ENCODE results near the gene ZNF710. TPM values are rescaled to one million over a fixed set of nuclear protein-coding genes. Genes with fewer than 3 reads are reported as not detected.

Gene ZNF710
- total RNA-seq, 1 donor from 2014 or later: 26.9 TPM

GRCh38 chr15:90037511-90037860, 36.4 kb downstream of the ZNF710 start:
- Mint-ChIP-seq H3K27me3 (ENCODE audit: low read depth, unreplicated experiment) (no peaks in the 10 kb centered on the region), H3K27ac (ENCODE audit: unreplicated experiment) (peak overlapping the region; percentile 86), H3K4me1 (ENCODE audit: low read depth, unreplicated experiment) (peaks cover 48% of the 10 kb centered on the region), H3K36me3 (ENCODE audit: low read depth, unreplicated experiment) (peaks cover 3% of the 10 kb centered on the region), H3K4me3 (ENCODE audit: unreplicated experiment) (no peak overlapping the region), H3K9me3 (ENCODE audit: unreplicated experiment) (no peaks in the 10 kb centered on the region)
- no peaks in the 10 kb centered on the region for H3K27me3 ChIP-seq (ENCODE audit: insufficient read depth, low read length)
- H3K27ac ChIP-seq (ENCODE audit: low read depth, low read length): no peak overlapping the region
- H3K4me3 ChIP-seq (ENCODE audit: insufficient read depth, low read depth, low read length): no peak overlapping the region
- peak; percentile 58 for DNase-seq (ENCODE audit: low read depth)
- peaks cover 28% of the 10 kb centered on the region for H4K20me1 ChIP-seq (ENCODE audit: insufficient read depth, low read length)
- no peak for TF ChIP-seq CTCF (IDR thresholded peaks at IDR 0.05; ENCODE audit: insufficient read depth, low read depth, low read length)
- no peak for TF ChIP-seq EZH2 (IDR thresholded peaks at IDR 0.05; ENCODE audit: insufficient read depth, low read length)
- H3K9me3 ChIP-seq (ENCODE audit: insufficient read depth, low read depth, low read length): no peaks in the 10 kb centered on the region
- no peaks in the 10 kb centered on the region for H3K36me3 ChIP-seq (ENCODE audit: insufficient read depth, low read length)
- no peak overlapping the region for H3K9ac ChIP-seq (ENCODE audit: low read length)
- H2AFZ ChIP-seq (ENCODE audit: low read depth, low read length): no peak overlapping the region
- FAIRE-seq: no peak
- H3K4me1 ChIP-seq (ENCODE audit: insufficient read depth, low read length): peaks cover 40% of the 10 kb centered on the region
- H3K4me2 ChIP-seq (ENCODE audit: low read length): peak overlapping the region; percentile 61
- peaks cover 52% of the 10 kb centered on the region for H3K79me2 ChIP-seq (ENCODE audit: insufficient read depth, low read length)

- H3K36me3 ChIP-seq (ENCODE audit: insufficient read depth, low read length): no peaks in the 10 kb centered on the region
- Mint-ChIP-seq H3K4me1 (ENCODE audit: low read depth, unreplicated experiment) (peaks cover 48% of the 10 kb centered on the region), H3K36me3 (ENCODE audit: low read depth, unreplicated experiment) (peaks cover 3% of the 10 kb centered on the region), H3K27me3 (ENCODE audit: low read depth, unreplicated experiment) (no peaks in the 10 kb centered on the region), H3K9me3 (ENCODE audit: unreplicated experiment) (no peaks in the 10 kb centered on the region), H3K27ac (ENCODE audit: unreplicated experiment) (peak overlapping the region; percentile 86), H3K4me3 (ENCODE audit: unreplicated experiment) (no peak overlapping the region)
- H3K27me3 ChIP-seq (ENCODE audit: insufficient read depth, low read length): no peaks in the 10 kb centered on the region
- H3K4me2 ChIP-seq (ENCODE audit: low read length): peak overlapping the region; percentile 61
- no peak overlapping the region for H2AFZ ChIP-seq (ENCODE audit: low read depth, low read length)
- peak overlapping the region; percentile 15 for H3K27ac ChIP-seq (ENCODE audit: low read depth, low read length)
- H3K4me3 ChIP-seq (ENCODE audit: insufficient read depth, low read depth, low read length): no peak overlapping the region
- H3K9ac ChIP-seq (ENCODE audit: low read length): no peak overlapping the region
- DNase-seq (ENCODE audit: low read depth) (peak; percentile 83), FAIRE-seq (no peak)
- H4K20me1 ChIP-seq (ENCODE audit: insufficient read depth, low read length): peaks cover 30% of the 10 kb centered on the region
- H3K9me3 ChIP-seq (ENCODE audit: insufficient read depth, low read depth, low read length): no peaks in the 10 kb centered on the region
- H3K79me2 ChIP-seq (ENCODE audit: insufficient read depth, low read length): peaks cover 53% of the 10 kb centered on the region
- TF ChIP-seq EZH2 (IDR thresholded peaks at IDR 0.05; ENCODE audit: insufficient read depth, low read length) (no peak), CTCF (IDR thresholded peaks at IDR 0.05; ENCODE audit: insufficient read depth, low read depth, low read length) (no peak)
- H3K4me1 ChIP-seq (ENCODE audit: insufficient read depth, low read length): peaks cover 40% of the 10 kb centered on the region
These were observed 37.0 kb downstream of the ZNF710 start for GRCh38 chr15:90037961-90038631.

GRCh38 chr15:90038632-90039095, 37.5 kb downstream of the ZNF710 start:
- H3K27ac ChIP-seq (ENCODE audit: low read depth, low read length): no peak overlapping the region

More at GRCh38 chr15:90038632-90039095, 37.5 kb downstream of the ZNF710 start:
- Histone ChIP-seq H3K79me2 (ENCODE audit: insufficient read depth, low read length) (peaks cover 49% of the 10 kb centered on the region), H3K4me3 (ENCODE audit: insufficient read depth, low read depth, low read length) (no peak overlapping the region), H3K4me1 (ENCODE audit: insufficient read depth, low read length) (peaks cover 40% of the 10 kb centered on the region), H3K36me3 (ENCODE audit: insufficient read depth, low read length) (no peaks in the 10 kb centered on the region), H3K4me2 (ENCODE audit: low read length) (no peak overlapping the region), H3K27me3 (ENCODE audit: insufficient read depth, low read length) (no peaks in the 10 kb centered on the region), H3K9ac (ENCODE audit: low read length) (no peak overlapping the region), H3K9me3 (ENCODE audit: insufficient read depth, low read depth, low read length) (no peaks in the 10 kb centered on the region), H4K20me1 (ENCODE audit: insufficient read depth, low read length) (peaks cover 26% of the 10 kb centered on the region), H2AFZ (ENCODE audit: low read depth, low read length) (no peak overlapping the region)
- FAIRE-seq: no peak
- Mint-ChIP-seq H3K9me3 (ENCODE audit: unreplicated experiment) (no peaks in the 10 kb centered on the region), H3K27me3 (ENCODE audit: low read depth, unreplicated experiment) (no peaks in the 10 kb centered on the region), H3K4me1 (ENCODE audit: low read depth, unreplicated experiment) (peaks cover 51% of the 10 kb centered on the region), H3K27ac (ENCODE audit: unreplicated experiment) (peak overlapping the region; percentile 86), H3K4me3 (ENCODE audit: unreplicated experiment) (no peak overlapping the region), H3K36me3 (ENCODE audit: low read depth, unreplicated experiment) (peaks cover 3% of the 10 kb centered on the region)
- DNase-seq (ENCODE audit: low read depth): no peak
- TF ChIP-seq EZH2 (IDR thresholded peaks at IDR 0.05; ENCODE audit: insufficient read depth, low read length): no peak
- no peak for TF ChIP-seq CTCF (IDR thresholded peaks at IDR 0.05; ENCODE audit: insufficient read depth, low read depth, low read length)
